Gastroesophageal sphincter (tissue), 4 donors: ENCODE data around the gene ACAP1. TPM values are rescaled to one million over a fixed set of nuclear protein-coding genes. Genes with fewer than 3 reads are reported as not detected.

Source experiments
- ATAC-seq: fragments of 150-250 bp; one replicate; pipeline ENCODE4 v1.9.1; 2016; ENCODE audit warnings: mild to moderate bottlenecking, moderate library complexity
- H3K27ac ChIP-seq, 4 donors: fragments of 200-600 bp; sonication (generic) in 3 of 4; 1 replicate in 3 of 4; 2 replicates in 1 of 4; pipeline ENCODE4 v1.5.1; 2016 to 2019
- H3K27me3 ChIP-seq: fragments of 200-600 bp; sonication (generic); one replicate; pipeline ENCODE4 v1.5.1; 2019
- H3K36me3 ChIP-seq, 2 donors: fragments of 200-600 bp; sonication (generic); one replicate each; pipeline ENCODE4 v1.5.1; 2019; ENCODE audit warnings: control low read depth in 1 of 2
- H3K4me1 ChIP-seq, 3 donors: fragments of 200-600 bp; sonication (generic); 1 replicate in 2 of 3; 2 replicates in 1 of 3; pipeline ENCODE4 v1.5.1; 2016 to 2019; ENCODE audit warnings: control low read depth in 2 of 3
- H3K4me3 ChIP-seq, 2 donors: fragments of 200-600 bp; sonication (generic); one replicate each; pipeline ENCODE4 v1.5.1; 2019; ENCODE audit warnings: mild to moderate bottlenecking in 1 of 2, moderate library complexity in 1 of 2
- H3K9me3 ChIP-seq, 3 donors: fragments of 200-600 bp; sonication (generic); one replicate each; pipeline ENCODE4 v1.5.1; 2017 to 2019; ENCODE audit warnings: control low read depth in 2 of 3
- EP300 ChIP-seq: sonication (generic); formaldehyde crosslinking; IDR thresholded peaks from one replicate; pipeline ENCODE4 v1.6.1; 2017; ENCODE audit warnings: antibody characterized with exemption, mild to moderate bottlenecking
- POLR2A ChIP-seq, 2 donors: fragments of 450-650 bp; IDR thresholded peaks; one replicate each; pipeline ENCODE4 v1.6.1; 2017; ENCODE audit warnings: antibody characterized with exemption in 2 of 2, mild to moderate bottlenecking in 2 of 2, moderate library complexity in 1 of 2
- POLR2AphosphoS5 ChIP-seq: sonication (generic); formaldehyde crosslinking; IDR thresholded peaks from one replicate; pipeline ENCODE4 v1.6.1; 2017; ENCODE audit warnings: antibody characterized with exemption
- WGBS, 2 donors: methylation state at CpG; one replicate each; pipeline ENCODE4 v1.1.5; 2018; ENCODE audit warnings: low coverage in 1 of 2; 5-methylcytosine and 5-hydroxymethylcytosine counted together
- total RNA-seq, 4 donors: library from RNA; depleted of rRNA; stranded (reverse); fragments of >200 nt; gene quantifications; one replicate each; pipeline ENCODE4 v1.1.0, GENCODE V29; 2016
- TF ChIP-seq, protein P1 (sequence below), 4 experiments: fragments of 200-600 bp in 2 of 4; fragments of 450-650 bp in 2 of 4; sonication (generic) in 1 of 4; IDR thresholded peaks; one replicate each; pipeline ENCODE4 v1.5.1; 2017 to 2019; ENCODE audit warnings: antibody characterized with exemption in 4 of 4, mild to moderate bottlenecking in 2 of 4, moderate library complexity in 2 of 4

ACAP1 gene
- total RNA-seq, 4 donors from 2014 or later, result 2.0 to 4.6 (median 3.5) TPM

DNA sequence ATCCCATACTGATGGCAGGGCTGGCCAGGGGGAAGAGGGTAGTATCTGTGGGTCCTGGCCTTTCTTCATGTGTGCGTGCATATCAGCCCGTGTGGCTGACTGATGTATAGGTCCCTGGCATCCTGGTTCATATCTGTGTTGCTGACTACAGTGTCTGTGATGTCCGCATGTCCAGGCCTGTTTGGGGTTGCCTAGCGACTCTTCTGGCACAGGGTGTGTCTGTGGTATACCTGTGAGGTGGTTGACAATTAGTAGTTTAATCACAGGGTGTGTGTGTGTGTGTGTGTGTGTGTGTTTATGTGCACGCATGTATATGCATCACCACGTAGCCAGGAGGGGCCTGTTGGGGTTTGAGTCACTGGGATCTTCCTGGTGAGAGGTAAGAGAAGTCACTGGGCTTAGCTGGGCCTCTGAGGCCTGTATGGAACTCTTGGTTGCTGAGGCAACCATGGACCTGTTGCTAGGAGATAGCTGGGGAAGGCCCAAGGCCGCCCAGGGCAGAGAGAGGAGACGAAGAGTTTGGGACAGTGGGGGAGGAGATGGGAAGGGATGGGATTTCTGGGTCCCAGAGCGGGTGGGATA, 18.0 kb downstream of the ACAP1 start:
- Histone ChIP-seq H3K4me3 (no peak overlapping the region), H3K4me1 (peaks cover 0 to 65% (median 25%) of the 10 kb centered on the region in 3 donors), H3K36me3 (no peaks in the 10 kb centered on the region), H3K27ac (peak overlapping the region in 3 of 4 donors; percentile 99 to 100 (median 99)), H3K9me3 (no peaks in the 10 kb centered on the region), H3K27me3 (no peaks in the 10 kb centered on the region)
- no peak for ATAC-seq
- WGBS, 2 donors, result 35 to 43% methylated on average over 1 to 3 of the region's 9 CpGs
- TF ChIP-seq EP300 (no peak), POLR2AphosphoS5 (no peak), POLR2A (IDR thresholded peaks at IDR 0.05) (no peak)
- TF ChIP-seq, protein P1, sequence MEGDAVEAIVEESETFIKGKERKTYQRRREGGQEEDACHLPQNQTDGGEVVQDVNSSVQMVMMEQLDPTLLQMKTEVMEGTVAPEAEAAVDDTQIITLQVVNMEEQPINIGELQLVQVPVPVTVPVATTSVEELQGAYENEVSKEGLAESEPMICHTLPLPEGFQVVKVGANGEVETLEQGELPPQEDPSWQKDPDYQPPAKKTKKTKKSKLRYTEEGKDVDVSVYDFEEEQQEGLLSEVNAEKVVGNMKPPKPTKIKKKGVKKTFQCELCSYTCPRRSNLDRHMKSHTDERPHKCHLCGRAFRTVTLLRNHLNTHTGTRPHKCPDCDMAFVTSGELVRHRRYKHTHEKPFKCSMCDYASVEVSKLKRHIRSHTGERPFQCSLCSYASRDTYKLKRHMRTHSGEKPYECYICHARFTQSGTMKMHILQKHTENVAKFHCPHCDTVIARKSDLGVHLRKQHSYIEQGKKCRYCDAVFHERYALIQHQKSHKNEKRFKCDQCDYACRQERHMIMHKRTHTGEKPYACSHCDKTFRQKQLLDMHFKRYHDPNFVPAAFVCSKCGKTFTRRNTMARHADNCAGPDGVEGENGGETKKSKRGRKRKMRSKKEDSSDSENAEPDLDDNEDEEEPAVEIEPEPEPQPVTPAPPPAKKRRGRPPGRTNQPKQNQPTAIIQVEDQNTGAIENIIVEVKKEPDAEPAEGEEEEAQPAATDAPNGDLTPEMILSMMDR (IDR thresholded peaks at IDR 0.05), result no peak

DNA sequence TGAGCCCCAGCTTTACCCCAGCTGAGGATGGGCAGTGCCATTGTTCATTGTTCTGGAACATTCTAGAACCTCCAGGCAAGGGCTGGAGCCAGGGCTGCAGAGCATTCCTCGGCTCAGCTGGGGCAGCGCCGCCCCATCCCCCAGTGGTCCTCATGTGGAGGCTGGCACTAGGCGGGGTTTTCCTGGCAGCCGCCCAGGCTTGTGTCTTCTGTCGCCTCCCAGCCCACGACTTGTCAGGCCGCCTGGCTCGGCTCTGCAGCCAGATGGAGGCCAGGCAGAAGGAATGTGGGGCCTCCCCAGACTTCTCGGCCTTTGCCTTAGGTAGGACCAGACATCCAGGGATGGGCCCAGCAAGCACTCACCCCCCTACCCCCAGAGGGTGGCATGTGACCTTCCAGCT, 18.7 kb downstream of the ACAP1 start, which contains the start of gene TMEM95:
Gene TMEM95, plus strand, starts transcription at position 104 of the 400 bp plus-strand sequence. Its CDS starts 49 bp downstream, at position 153.
- no CpG with 5 or more reads among the region's 10 CpGs for WGBS, 2 donors
- Histone ChIP-seq H3K9me3 (no peaks in the 10 kb centered on the region), H3K27ac (peak within 1 kb of the TSS in 3 of 4 donors; percentile 99 to 100 (median 99)), H3K27me3 (no peaks in the 10 kb centered on the region), H3K36me3 (no peaks in the 10 kb centered on the region), H3K4me3 (no peak within 1 kb of the TSS), H3K4me1 (peaks cover 0 to 58% (median 18%) of the 10 kb centered on the region in 3 donors)
- no peak for ATAC-seq
- TF ChIP-seq POLR2AphosphoS5 (no peak), EP300 (no peak), POLR2A (IDR thresholded peaks at IDR 0.05) (no peak)
- TF ChIP-seq, protein P1 (IDR thresholded peaks at IDR 0.05), result no peak

DNA sequence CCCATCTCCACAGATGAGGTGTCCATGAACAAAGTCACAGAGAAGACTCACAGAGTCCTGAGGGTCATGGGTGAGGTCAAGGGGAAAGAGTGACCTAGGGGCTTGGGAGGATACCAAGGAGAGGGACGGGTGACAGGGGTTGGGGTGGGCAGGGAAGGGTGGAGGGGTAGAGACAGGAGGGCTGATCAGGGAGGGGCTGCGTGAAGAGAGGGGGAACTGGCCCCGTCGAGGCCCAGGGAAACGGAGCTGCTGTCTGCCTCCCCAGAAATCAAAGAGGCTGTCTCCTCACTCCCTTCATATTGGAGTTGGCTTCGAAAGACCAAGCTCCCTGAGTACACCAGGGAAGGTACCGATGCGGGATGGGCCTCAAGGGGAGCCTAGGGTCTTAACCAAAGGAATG, 19.2 kb downstream of the ACAP1 start:
- Histone ChIP-seq H3K27me3 (no peaks in the 10 kb centered on the region), H3K4me1 (peaks cover 0 to 53% (median 18%) of the 10 kb centered on the region in 3 donors), H3K4me3 (no peak overlapping the region), H3K9me3 (no peaks in the 10 kb centered on the region), H3K36me3 (no peaks in the 10 kb centered on the region), H3K27ac (peak overlapping the region in 2 of 4 donors; percentile 31 to 99)
- WGBS, 2 donors, result 59 to 79% methylated on average over 7 to 8 of the region's 8 CpGs
- no peak for TF ChIP-seq POLR2AphosphoS5
- TF ChIP-seq, protein P1 (IDR thresholded peaks at IDR 0.05), result no peak
- no peak for TF ChIP-seq POLR2A (IDR thresholded peaks at IDR 0.05)
- no peak for TF ChIP-seq EP300
- no peak for ATAC-seq

DNA sequence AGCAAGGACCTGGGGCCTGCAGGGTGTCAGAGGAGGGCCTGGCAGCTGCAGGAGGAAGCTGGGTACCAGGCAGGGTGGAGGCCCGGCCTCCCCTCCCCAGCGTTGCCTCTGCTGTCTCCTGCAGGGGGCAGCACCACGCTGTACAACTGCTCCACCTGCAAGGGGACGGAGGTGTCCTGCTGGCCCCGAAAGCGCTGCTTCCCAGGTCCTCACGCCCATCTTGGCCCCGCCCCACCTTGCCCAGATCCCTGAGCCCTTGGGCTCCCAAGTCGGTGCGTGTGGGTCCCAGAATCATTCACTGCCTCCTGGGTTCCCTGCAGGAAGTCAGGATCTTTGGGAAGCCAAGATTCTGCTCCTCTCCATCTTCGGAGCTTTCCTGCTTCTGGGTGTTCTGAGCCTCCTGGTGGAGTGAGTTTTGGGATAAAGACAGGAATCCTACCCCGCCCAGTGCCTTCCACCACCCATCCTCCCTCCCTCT, 19.8 kb downstream of the ACAP1 start:
- H3K27me3 ChIP-seq, result no peaks in the 10 kb centered on the region
- no peaks in the 10 kb centered on the region for H3K36me3 ChIP-seq
- no peaks in the 10 kb centered on the region for H3K9me3 ChIP-seq
- TF ChIP-seq, protein P1 (IDR thresholded peaks at IDR 0.05), result peak in 3 of 4 experiments; percentile 87 to 95 (median 92)
- TF ChIP-seq POLR2AphosphoS5, result peak; percentile 34
- TF ChIP-seq EP300, result no peak
- ATAC-seq, result peak; percentile 26
- H3K27ac ChIP-seq, result peak overlapping the region in 2 of 4 donors; percentile 65 to 99
- H3K4me3 ChIP-seq, result peak overlapping the region in 1 of 2 donors; percentile 24
- WGBS, 2 donors, result no CpG with 5 or more reads among the region's 12 CpGs
- H3K4me1 ChIP-seq, result peaks cover 0 to 48% (median 18%) of the 10 kb centered on the region in 3 donors

DNA sequence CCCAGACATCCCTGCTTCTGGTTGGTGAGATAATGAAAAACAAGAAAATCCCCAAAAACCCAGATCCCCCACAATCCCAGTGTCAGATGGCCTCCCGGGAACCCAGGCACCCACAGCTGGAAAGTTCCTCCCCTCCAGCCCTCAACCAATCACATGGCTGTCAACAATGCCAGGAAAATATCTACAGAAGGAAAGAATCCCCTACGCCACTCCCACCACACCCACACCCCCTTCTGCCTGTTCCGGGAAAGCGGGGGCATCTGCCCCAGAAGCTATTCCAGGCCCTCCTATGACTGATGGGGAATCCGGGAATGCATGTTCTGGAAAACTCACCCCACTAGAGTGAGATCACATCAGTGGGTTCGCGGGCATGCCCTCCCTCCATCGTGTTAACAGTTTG, 20.4 kb downstream of the ACAP1 start:
- no peaks in the 10 kb centered on the region for H3K27me3 ChIP-seq
- H3K4me3 ChIP-seq, result peak overlapping the region in 1 of 2 donors; percentile 24
- no peaks in the 10 kb centered on the region for H3K36me3 ChIP-seq
- TF ChIP-seq, protein P1 (IDR thresholded peaks at IDR 0.05), result no peak
- TF ChIP-seq POLR2AphosphoS5, result peak; percentile 48
- peaks cover 0 to 43% (median 18%) of the 10 kb centered on the region in 3 donors for H3K4me1 ChIP-seq
- 40 to 52% methylated on average over 1 to 8 of the region's 8 CpGs for WGBS, 2 donors
- no peak for ATAC-seq
- H3K27ac ChIP-seq, result peak overlapping the region in 3 of 4 donors; percentile 22 to 99 (median 65)
- H3K9me3 ChIP-seq, result no peaks in the 10 kb centered on the region
